ENCODE data around the gene PILRA.
A peak's percentile ranks its signal among the peaks of the same experiment; 100 is the strongest.
"Not testable (repeated sequence)": the region's sequence is repeated elsewhere in the genome, so short reads cannot be mapped to it uniquely, and the experiment has no call there.

Gene PILRA

GRCh38 chr7:100433276-100433591, 59.9 kb downstream of the PILRA start:
- Histone ChIP-seq H3K27me3 (ENCODE audit: control insufficient read depth in 1 of 2, insufficient read depth in 2 of 2, low read length in 2 of 2) (no peaks in the 10 kb centered on the region), H3K9me3 (ENCODE audit: low read length) (no peaks in the 10 kb centered on the region), H3K4me3 (ENCODE audit: low read depth in 1 of 2, low read length in 2 of 2) (no peak overlapping the region), H3K4me1 (ENCODE audit: insufficient read depth, low read length) (peaks cover 35% of the 10 kb centered on the region), H3K9ac (ENCODE audit: low read length) (no peak overlapping the region), H3K36me3 (ENCODE audit: insufficient read depth, low read length) (peaks cover 37% of the 10 kb centered on the region), H3K27ac (ENCODE audit: low read depth, low read length) (no peak overlapping the region)

- H3K36me3 ChIP-seq (ENCODE audit: insufficient read depth, low read length) = peaks cover 37% of the 10 kb centered on the region
- H3K4me3 ChIP-seq (ENCODE audit: low read depth in 1 of 2, low read length in 2 of 2) = no peak overlapping the region
- H3K27me3 ChIP-seq (ENCODE audit: control insufficient read depth in 1 of 2, insufficient read depth in 2 of 2, low read length in 2 of 2) = no peaks in the 10 kb centered on the region
- H3K9ac ChIP-seq (ENCODE audit: low read length) = no peak overlapping the region
- peaks cover 35% of the 10 kb centered on the region for H3K4me1 ChIP-seq (ENCODE audit: insufficient read depth, low read length)
- no peak overlapping the region for H3K27ac ChIP-seq (ENCODE audit: low read depth, low read length)
- H3K9me3 ChIP-seq (ENCODE audit: low read length) = no peaks in the 10 kb centered on the region
These were observed 60.5 kb downstream of the PILRA start for GRCh38 chr7:100433592-100434296.

- Histone ChIP-seq H3K4me3 (ENCODE audit: low read depth in 1 of 2, low read length in 2 of 2) (peak overlapping the region; percentile 47 to 84), H3K9ac (ENCODE audit: low read length) (peak overlapping the region; percentile 19), H3K9me3 (ENCODE audit: low read length) (no peaks in the 10 kb centered on the region), H3K27ac (ENCODE audit: low read depth, low read length) (no peak overlapping the region), H3K27me3 (ENCODE audit: control insufficient read depth in 1 of 2, insufficient read depth in 2 of 2, low read length in 2 of 2) (no peaks in the 10 kb centered on the region), H3K36me3 (ENCODE audit: insufficient read depth, low read length) (peaks cover 37% of the 10 kb centered on the region), H3K4me1 (ENCODE audit: insufficient read depth, low read length) (peaks cover 35% of the 10 kb centered on the region)
These were observed 61.2 kb downstream of the PILRA start for GRCh38 chr7:100434297-100435144.

GRCh38 chr7:100435401-100436304, 62.4 kb downstream of the PILRA start:
- Histone ChIP-seq H3K9ac (ENCODE audit: low read length) (peak overlapping the region; percentile 19), H3K36me3 (ENCODE audit: insufficient read depth, low read length) (peaks cover 37% of the 10 kb centered on the region), H3K27ac (ENCODE audit: low read depth, low read length) (peak overlapping the region; percentile 92), H3K4me1 (ENCODE audit: insufficient read depth, low read length) (peaks cover 32% of the 10 kb centered on the region), H3K9me3 (ENCODE audit: low read length) (no peaks in the 10 kb centered on the region), H3K27me3 (ENCODE audit: control insufficient read depth in 1 of 2, insufficient read depth in 2 of 2, low read length in 2 of 2) (no peaks in the 10 kb centered on the region), H3K4me3 (ENCODE audit: low read depth in 1 of 2, low read length in 2 of 2) (peak overlapping the region; percentile 47 to 84)

- Histone ChIP-seq H3K4me1 (ENCODE audit: insufficient read depth, low read length) (peaks cover 14% of the 10 kb centered on the region), H3K9me3 (ENCODE audit: low read length) (no peaks in the 10 kb centered on the region), H3K36me3 (ENCODE audit: insufficient read depth, low read length) (peaks cover 26% of the 10 kb centered on the region), H3K4me3 (ENCODE audit: low read depth in 1 of 2, low read length in 2 of 2) (peak overlapping the region in 1 of 2 donors; percentile 84), H3K27ac (ENCODE audit: low read depth, low read length) (peak overlapping the region; percentile 44), H3K9ac (ENCODE audit: low read length) (no peak overlapping the region), H3K27me3 (ENCODE audit: control insufficient read depth in 1 of 2, insufficient read depth in 2 of 2, low read length in 2 of 2) (no peaks in the 10 kb centered on the region)
These were observed 64.1 kb downstream of the PILRA start for GRCh38 chr7:100437150-100438100.

- H3K27me3 ChIP-seq (ENCODE audit: control insufficient read depth in 1 of 2, insufficient read depth in 2 of 2, low read length in 2 of 2) = no peaks in the 10 kb centered on the region
- no peak overlapping the region for H3K27ac ChIP-seq (ENCODE audit: low read depth, low read length)
- peaks cover 11% of the 10 kb centered on the region for H3K4me1 ChIP-seq (ENCODE audit: insufficient read depth, low read length)
- H3K9ac ChIP-seq (ENCODE audit: low read length) = no peak overlapping the region
- no peaks in the 10 kb centered on the region for H3K9me3 ChIP-seq (ENCODE audit: low read length)
- no peak overlapping the region for H3K4me3 ChIP-seq (ENCODE audit: low read depth in 1 of 2, low read length in 2 of 2)
- H3K36me3 ChIP-seq (ENCODE audit: insufficient read depth, low read length) = peaks cover 19% of the 10 kb centered on the region
These were observed 64.9 kb downstream of the PILRA start for GRCh38 chr7:100438172-100438571.

- H3K27ac ChIP-seq (ENCODE audit: low read depth, low read length); H3K9me3 ChIP-seq (ENCODE audit: low read length): not testable (repeated sequence)
These were observed 65.4 kb downstream of the PILRA start for GRCh38 chr7:100438731-100439130.

GRCh38 chr7:100439244-100439643, 66.0 kb downstream of the PILRA start:
- not testable (repeated sequence) for H3K36me3 ChIP-seq (ENCODE audit: insufficient read depth, low read length); H3K4me3 ChIP-seq (ENCODE audit: low read depth in 1 of 2, low read length in 2 of 2); H3K9ac ChIP-seq (ENCODE audit: low read length); H3K27ac ChIP-seq (ENCODE audit: low read depth, low read length); H3K9me3 ChIP-seq (ENCODE audit: low read length); H3K27me3 ChIP-seq (ENCODE audit: control insufficient read depth in 1 of 2, insufficient read depth in 2 of 2, low read length in 2 of 2)
- H3K4me1 ChIP-seq (ENCODE audit: insufficient read depth, low read length) = peaks cover 11% of the 10 kb centered on the region

More at GRCh38 chr7:100438731-100439130, 65.4 kb downstream of the PILRA start:
- Histone ChIP-seq H3K4me1 (ENCODE audit: insufficient read depth, low read length) (peaks cover 11% of the 10 kb centered on the region), H3K36me3 (ENCODE audit: insufficient read depth, low read length) (peaks cover 14% of the 10 kb centered on the region)
- H3K9ac ChIP-seq (ENCODE audit: low read length); H3K27me3 ChIP-seq (ENCODE audit: control insufficient read depth in 1 of 2, insufficient read depth in 2 of 2, low read length in 2 of 2); H3K4me3 ChIP-seq (ENCODE audit: low read depth in 1 of 2, low read length in 2 of 2): not testable (repeated sequence)

GRCh38 chr7:100441641-100442535, 68.6 kb downstream of the PILRA start:
- Histone ChIP-seq H3K27ac (ENCODE audit: low read depth, low read length) (no peak overlapping the region), H3K9me3 (ENCODE audit: low read length) (no peaks in the 10 kb centered on the region), H3K27me3 (ENCODE audit: control insufficient read depth in 1 of 2, insufficient read depth in 2 of 2, low read length in 2 of 2) (no peaks in the 10 kb centered on the region), H3K9ac (ENCODE audit: low read length) (no peak overlapping the region), H3K36me3 (ENCODE audit: insufficient read depth, low read length) (no peaks in the 10 kb centered on the region), H3K4me3 (ENCODE audit: low read depth in 1 of 2, low read length in 2 of 2) (no peak overlapping the region), H3K4me1 (ENCODE audit: insufficient read depth, low read length) (no peaks in the 10 kb centered on the region)

All from muscle layer of colon (tissue), 2 donors.